Ishikawa (cell line): ENCODE measurements around the gene RBM6.

ENCODE experiments used
- CEBPB ChIP-seq: IDR thresholded peaks from 2 replicates; pipeline ENCODE4 v1.6.1; 2012
- CREB1 ChIP-seq: IDR thresholded peaks from 2 replicates; pipeline ENCODE4 v1.6.1; 2012; ENCODE audit warnings: low read depth
- EGR1 ChIP-seq: IDR thresholded peaks from 2 replicates; pipeline ENCODE4 v1.6.1; 2012
- EP300 ChIP-seq: IDR thresholded peaks from 2 replicates; pipeline ENCODE4 v1.6.1; 2012; ENCODE audit warnings: borderline replicate concordance
- FOXM1 ChIP-seq: IDR thresholded peaks from 2 replicates; pipeline ENCODE4 v1.6.1; 2012; ENCODE audit warnings: low read depth, borderline replicate concordance
- NFIC ChIP-seq: IDR thresholded peaks from 2 replicates; pipeline ENCODE4 v1.6.1; 2012
- RAD21 ChIP-seq: IDR thresholded peaks from 2 replicates; pipeline ENCODE4 v1.6.1; 2012; ENCODE audit warnings: low read depth
- TAF1 ChIP-seq: IDR thresholded peaks from 2 replicates; pipeline ENCODE4 v1.6.1; 2012; ENCODE audit warnings: low read depth, mild to moderate bottlenecking
- TCF12 ChIP-seq: IDR thresholded peaks from 2 replicates; pipeline ENCODE4 v1.6.1; 2012; ENCODE audit warnings: low read depth
- TEAD4 ChIP-seq: IDR thresholded peaks from 2 replicates; pipeline ENCODE4 v1.6.1; 2012
- YY1 ChIP-seq: IDR thresholded peaks from 2 replicates; pipeline ENCODE4 v1.6.1; 2012; ENCODE audit warnings: low read depth
- ZBTB7A ChIP-seq: IDR thresholded peaks from 2 replicates; pipeline ENCODE4 v1.6.1; 2012; ENCODE audit warnings: low read depth
- TF ChIP-seq, protein P1 (sequence below): IDR thresholded peaks from 2 replicates; pipeline ENCODE4 v1.6.1; 2012
- TF ChIP-seq, protein P2 (sequence below): IDR thresholded peaks from 2 replicates; pipeline ENCODE4 v1.6.1; 2012
- TF ChIP-seq, protein P3 (sequence below): IDR thresholded peaks from 2 replicates; pipeline ENCODE4 v1.6.1; 2012; ENCODE audit warnings: low read depth, mild to moderate bottlenecking

Gene RBM6

DNA sequence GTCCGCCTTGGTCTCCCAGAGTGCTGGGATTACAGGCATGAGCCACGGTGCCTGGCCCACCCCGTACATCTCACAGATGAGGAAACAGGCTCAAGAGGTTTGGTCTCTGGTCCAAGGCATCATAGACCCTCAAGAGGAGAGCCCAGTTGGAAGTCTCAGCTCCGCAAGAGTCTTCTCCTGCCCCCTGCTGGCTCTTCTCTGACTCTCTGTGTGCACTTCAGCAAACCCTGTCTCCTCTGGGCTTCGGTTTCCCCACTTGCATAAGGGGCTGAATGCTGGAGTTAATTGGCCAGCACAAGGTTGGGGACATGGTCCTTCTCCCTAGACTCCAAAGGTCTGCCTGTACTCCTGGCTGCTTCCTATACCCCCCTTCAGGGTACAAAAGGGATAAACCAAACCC, 40.1 kb upstream of the RBM6 start:
- TF ChIP-seq RAD21 = peak; percentile 15; the same call in 1 of the 2 replicates
- TF ChIP-seq, protein P1, sequence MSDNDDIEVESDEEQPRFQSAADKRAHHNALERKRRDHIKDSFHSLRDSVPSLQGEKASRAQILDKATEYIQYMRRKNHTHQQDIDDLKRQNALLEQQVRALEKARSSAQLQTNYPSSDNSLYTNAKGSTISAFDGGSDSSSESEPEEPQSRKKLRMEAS = no peak

DNA sequence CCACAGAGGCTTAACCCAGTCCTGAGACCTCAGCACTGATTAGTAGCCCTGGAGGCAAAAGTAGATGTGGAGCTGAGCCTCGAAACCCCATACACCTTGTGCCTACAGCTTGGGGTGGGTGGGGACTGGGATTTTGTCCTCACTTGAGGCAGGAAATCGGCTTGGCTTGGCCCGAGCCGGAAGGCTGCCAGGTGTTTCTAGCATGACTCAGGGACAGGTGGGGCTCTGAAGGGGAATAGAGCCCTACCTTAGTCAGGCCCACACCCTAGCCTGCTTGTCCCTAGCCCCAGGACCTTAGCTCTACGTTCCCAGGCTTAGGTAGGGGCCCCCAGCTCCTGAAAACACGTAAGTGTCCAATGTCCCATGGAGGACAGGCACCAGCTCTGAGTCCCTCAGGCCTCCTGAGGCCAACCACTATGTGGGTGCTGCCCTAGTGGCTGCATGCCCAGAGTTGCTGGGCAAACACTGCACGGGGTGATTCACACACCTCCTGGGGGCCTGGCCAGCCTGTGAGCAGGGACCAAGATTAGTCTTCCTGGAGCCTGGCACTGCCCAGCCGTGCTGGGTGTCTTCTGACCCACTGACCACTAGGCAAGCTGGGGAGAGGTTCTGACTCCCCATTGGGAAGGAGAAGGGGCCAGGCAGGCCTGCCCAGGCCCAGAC, 39.3 kb upstream of the RBM6 start:
- TF ChIP-seq EP300 = peak; percentile 64; the same call in 1 of the 2 replicates
- TF ChIP-seq CEBPB = no peak
- TF ChIP-seq YY1 = no peak
- peak; percentile 77 for TF ChIP-seq TCF12
- TF ChIP-seq, protein P2, sequence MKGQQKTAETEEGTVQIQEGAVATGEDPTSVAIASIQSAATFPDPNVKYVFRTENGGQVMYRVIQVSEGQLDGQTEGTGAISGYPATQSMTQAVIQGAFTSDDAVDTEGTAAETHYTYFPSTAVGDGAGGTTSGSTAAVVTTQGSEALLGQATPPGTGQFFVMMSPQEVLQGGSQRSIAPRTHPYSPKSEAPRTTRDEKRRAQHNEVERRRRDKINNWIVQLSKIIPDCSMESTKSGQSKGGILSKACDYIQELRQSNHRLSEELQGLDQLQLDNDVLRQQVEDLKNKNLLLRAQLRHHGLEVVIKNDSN = no peak
- TF ChIP-seq CREB1 = no peak
- TF ChIP-seq TAF1 = no peak
- TF ChIP-seq NFIC = peak; percentile 63; the same call in 1 of the 2 replicates
- TF ChIP-seq EGR1 = no peak
- TF ChIP-seq, protein P3, sequence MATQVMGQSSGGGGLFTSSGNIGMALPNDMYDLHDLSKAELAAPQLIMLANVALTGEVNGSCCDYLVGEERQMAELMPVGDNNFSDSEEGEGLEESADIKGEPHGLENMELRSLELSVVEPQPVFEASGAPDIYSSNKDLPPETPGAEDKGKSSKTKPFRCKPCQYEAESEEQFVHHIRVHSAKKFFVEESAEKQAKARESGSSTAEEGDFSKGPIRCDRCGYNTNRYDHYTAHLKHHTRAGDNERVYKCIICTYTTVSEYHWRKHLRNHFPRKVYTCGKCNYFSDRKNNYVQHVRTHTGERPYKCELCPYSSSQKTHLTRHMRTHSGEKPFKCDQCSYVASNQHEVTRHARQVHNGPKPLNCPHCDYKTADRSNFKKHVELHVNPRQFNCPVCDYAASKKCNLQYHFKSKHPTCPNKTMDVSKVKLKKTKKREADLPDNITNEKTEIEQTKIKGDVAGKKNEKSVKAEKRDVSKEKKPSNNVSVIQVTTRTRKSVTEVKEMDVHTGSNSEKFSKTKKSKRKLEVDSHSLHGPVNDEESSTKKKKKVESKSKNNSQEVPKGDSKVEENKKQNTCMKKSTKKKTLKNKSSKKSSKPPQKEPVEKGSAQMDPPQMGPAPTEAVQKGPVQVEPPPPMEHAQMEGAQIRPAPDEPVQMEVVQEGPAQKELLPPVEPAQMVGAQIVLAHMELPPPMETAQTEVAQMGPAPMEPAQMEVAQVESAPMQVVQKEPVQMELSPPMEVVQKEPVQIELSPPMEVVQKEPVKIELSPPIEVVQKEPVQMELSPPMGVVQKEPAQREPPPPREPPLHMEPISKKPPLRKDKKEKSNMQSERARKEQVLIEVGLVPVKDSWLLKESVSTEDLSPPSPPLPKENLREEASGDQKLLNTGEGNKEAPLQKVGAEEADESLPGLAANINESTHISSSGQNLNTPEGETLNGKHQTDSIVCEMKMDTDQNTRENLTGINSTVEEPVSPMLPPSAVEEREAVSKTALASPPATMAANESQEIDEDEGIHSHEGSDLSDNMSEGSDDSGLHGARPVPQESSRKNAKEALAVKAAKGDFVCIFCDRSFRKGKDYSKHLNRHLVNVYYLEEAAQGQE = no peak
- peak; percentile 36; the same call in 1 of the 2 replicates for TF ChIP-seq FOXM1
- no peak for TF ChIP-seq ZBTB7A
- no peak for TF ChIP-seq RAD21
- TF ChIP-seq TEAD4 = peak; percentile 56; the same call in 1 of the 2 replicates
- TF ChIP-seq, protein P1 = peak; percentile 87

DNA sequence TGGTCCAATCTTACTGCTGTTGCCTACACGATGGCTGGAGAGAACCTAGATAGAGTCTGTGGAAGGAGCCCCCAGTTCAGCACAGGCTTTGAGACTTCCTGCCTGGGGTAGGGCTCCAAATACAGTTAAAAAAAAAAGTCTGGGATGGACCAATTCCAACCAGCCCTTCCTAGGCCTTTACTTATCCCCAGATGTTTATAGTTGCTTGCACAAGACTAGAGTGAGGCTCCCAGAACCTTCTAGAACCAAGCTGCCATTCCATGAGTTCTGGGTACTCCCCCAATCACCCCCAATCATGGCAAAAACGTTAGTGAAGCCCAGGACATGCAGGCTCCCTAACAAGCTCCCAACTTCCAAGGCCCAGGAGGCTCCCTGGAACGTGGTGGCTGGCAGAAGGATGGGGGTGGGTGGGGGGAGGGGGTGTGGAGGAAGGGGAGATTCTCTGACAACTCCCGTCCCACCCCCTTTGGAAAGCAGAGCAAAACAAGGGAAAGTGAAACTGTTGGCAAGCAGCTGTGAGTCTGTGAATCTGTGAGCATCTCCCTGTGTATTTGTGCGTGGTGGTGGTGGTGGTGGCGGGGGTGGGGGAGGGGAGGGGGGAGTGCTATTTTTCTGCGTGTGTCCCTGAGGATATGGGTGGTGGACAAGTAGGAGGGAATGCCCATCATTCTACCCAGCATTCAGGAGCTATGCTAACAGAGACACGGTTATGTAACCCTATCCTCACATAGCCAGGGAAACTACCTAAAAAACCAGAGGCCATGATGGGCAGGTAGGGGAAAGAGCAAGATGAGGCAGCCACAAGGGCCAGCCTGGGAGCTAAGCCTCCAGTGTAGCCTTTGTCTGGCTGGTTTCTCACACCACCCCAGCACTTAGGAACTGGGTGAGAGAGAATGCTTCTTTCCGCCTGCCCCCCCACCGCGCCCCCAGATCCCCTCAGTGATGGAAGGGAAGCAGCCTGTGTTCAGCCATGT, 38.3 kb upstream of the RBM6 start:
- no peak for TF ChIP-seq TAF1
- TF ChIP-seq, protein P3 = no peak
- TF ChIP-seq TCF12 = no peak
- TF ChIP-seq EGR1 = no peak
- TF ChIP-seq RAD21 = no peak
- no peak for TF ChIP-seq NFIC
- TF ChIP-seq TEAD4 = no peak
- TF ChIP-seq, protein P1 = no peak
- TF ChIP-seq, protein P2 = no peak
- no peak for TF ChIP-seq CEBPB
- no peak for TF ChIP-seq ZBTB7A
- TF ChIP-seq YY1 = no peak
- TF ChIP-seq FOXM1 = no peak
- TF ChIP-seq EP300 = no peak
- TF ChIP-seq CREB1 = no peak

DNA sequence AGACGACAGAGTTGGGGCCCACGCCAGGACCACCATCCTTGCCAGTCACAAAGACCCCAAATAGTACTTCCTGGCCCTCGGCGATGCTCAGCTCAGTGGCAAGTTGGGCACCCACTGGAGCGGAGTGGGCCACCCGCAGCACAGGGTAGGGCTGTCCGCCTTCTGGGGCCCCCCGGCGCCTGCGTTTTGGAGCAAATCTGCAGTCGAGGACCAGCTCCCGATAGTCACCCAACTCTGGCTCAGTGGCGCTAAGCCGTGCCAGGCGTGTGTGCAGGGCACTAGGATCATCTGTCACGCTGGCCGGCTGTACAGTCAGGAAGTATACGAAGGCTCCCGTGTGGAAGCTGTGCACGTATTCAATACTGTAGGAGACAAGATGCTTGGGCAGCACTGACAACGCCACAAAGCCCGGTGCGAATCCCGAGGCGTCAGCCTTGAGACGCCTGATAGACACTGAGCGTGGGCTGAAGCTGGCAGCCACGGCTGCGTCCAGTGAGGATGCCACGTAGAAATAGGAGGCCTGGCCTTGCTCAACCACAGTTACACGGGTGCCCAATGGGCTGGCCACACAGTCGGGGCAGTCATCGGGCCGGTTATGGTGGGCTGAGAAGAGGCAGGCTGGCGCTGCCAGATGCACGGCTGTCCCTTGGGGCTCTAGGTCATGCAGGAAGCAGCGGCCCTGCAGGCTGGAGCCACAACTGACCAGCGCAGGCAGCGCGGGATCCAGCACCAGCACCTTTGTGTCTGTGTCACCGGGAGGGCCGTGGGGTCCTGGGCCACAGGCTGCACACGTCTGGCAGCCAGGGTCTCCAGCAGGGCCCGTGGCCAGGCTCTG, 37.2 kb upstream of the RBM6 start:
- TF ChIP-seq TAF1 (no peak), TEAD4 (no peak), EGR1 (no peak), TCF12 (no peak), CEBPB (no peak), CREB1 (no peak), FOXM1 (no peak), NFIC (no peak), EP300 (no peak), YY1 (no peak)
- TF ChIP-seq, protein P2 = no peak
- TF ChIP-seq, protein P3 = no peak
